ENCODE measurements around the gene EXOC2. TPM values are rescaled to one million over a fixed set of nuclear protein-coding genes. Genes with fewer than 3 reads are reported as not detected.

Gene EXOC2
- total and polyA plus RNA-seq, 10 donors = 7.0 to 32.8 (median 25.3) TPM

DNA sequence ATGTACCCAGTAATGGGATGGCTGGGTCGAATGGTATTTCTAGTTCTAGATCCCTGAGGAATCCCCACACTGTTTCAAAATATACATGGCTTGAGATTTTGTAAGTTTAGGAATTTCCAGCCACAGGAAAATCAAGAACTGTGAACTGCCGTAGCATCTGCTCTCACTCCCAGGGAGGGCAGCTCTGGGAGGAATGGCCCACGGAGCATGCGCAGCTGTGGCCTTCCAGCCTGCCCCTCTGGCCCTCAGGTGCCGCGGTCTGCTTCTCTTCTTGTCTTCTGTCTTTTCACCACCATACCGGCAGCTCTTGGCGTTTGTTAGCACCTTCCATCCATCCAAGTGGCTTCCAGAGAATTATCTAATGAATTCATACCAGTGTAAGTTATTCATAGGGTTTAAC, 19.9 kb upstream of the EXOC2 start:
- TF ChIP-seq POLR2A (IDR thresholded peaks at IDR 0.05) = no peak
- no peak for TF ChIP-seq POLR2AphosphoS5 (IDR thresholded peaks at IDR 0.05)
- TF ChIP-seq CTCF (IDR thresholded peaks at IDR 0.05 in 8 of 11, conservative IDR thresholded peaks at IDR 0.05 in 3 of 11) = no peak
- no peak overlapping the region for H3K4me3 ChIP-seq
- H3K27ac ChIP-seq = no peak overlapping the region
- no peak for DNase-seq
- 92 to 98% (median 96%) methylated on average over 8 of the region's 8 CpGs for WGBS, 5 donors
- H3K36me3 ChIP-seq = no peaks in the 10 kb centered on the region
- intact Hi-C loops (cut with DNase I; ENCODE audit: low total_unique reads) = no loop called here
- no peaks in the 10 kb centered on the region for H3K9me3 ChIP-seq
- peaks cover 7 to 26% (median 17%) of the 10 kb centered on the region in 6 donors for H3K4me1 ChIP-seq
- no peaks in the 10 kb centered on the region for H3K27me3 ChIP-seq (replicated peaks in 1 of 7)

GRCh38 chr6:711925-712324, 19.0 kb upstream of the EXOC2 start:
- Histone ChIP-seq H3K27me3 (replicated peaks in 1 of 7) (no peaks in the 10 kb centered on the region), H3K27ac (peak overlapping the region; percentile 84 to 97 (median 94)), H3K4me1 (peaks cover 7 to 26% (median 17%) of the 10 kb centered on the region in 6 donors), H3K36me3 (no peaks in the 10 kb centered on the region), H3K9me3 (no peaks in the 10 kb centered on the region), H3K4me3 (peak overlapping the region in 4 of 8 donors; percentile 63 to 78 (median 73))
- intact Hi-C loops (cut with DNase I; ENCODE audit: low total_unique reads) = no loop called here
- DNase-seq = no peak
- TF ChIP-seq CTCF (IDR thresholded peaks at IDR 0.05 in 8 of 11, conservative IDR thresholded peaks at IDR 0.05 in 3 of 11) (no peak), POLR2A (IDR thresholded peaks at IDR 0.05) (no peak), POLR2AphosphoS5 (IDR thresholded peaks at IDR 0.05) (no peak)

GRCh38 chr6:710601-711571, 17.9 kb upstream of the EXOC2 start:
- no peaks in the 10 kb centered on the region for H3K36me3 ChIP-seq
- DNase-seq = peak; percentile 91
- H3K27me3 ChIP-seq (replicated peaks in 1 of 7) = no peaks in the 10 kb centered on the region
- intact Hi-C loops (cut with DNase I; ENCODE audit: low total_unique reads) = no loop called here
- WGBS, 5 donors = 0 to 1% (median 0%) methylated on average over 44 to 55 of the region's 55 CpGs
- peaks cover 7 to 26% (median 17%) of the 10 kb centered on the region in 6 donors for H3K4me1 ChIP-seq
- peak in 1 of 3 donors; percentile 50 for TF ChIP-seq POLR2A (IDR thresholded peaks at IDR 0.05)
- TF ChIP-seq POLR2AphosphoS5 (IDR thresholded peaks at IDR 0.05) = peak; percentile 85 to 89 (median 87)
- TF ChIP-seq CTCF (IDR thresholded peaks at IDR 0.05 in 8 of 11, conservative IDR thresholded peaks at IDR 0.05 in 3 of 11) = no peak
- no peaks in the 10 kb centered on the region for H3K9me3 ChIP-seq
- H3K4me3 ChIP-seq = peak overlapping the region; percentile 45 to 78 (median 72)
- H3K27ac ChIP-seq = peak overlapping the region; percentile 84 to 97 (median 94)

- no peaks in the 10 kb centered on the region for H3K27me3 ChIP-seq (replicated peaks in 1 of 7)
- intact Hi-C loops (cut with DNase I; ENCODE audit: low total_unique reads) = no loop called here
- H3K9me3 ChIP-seq = no peaks in the 10 kb centered on the region
- DNase-seq = no peak
- 83 to 91% (median 90%) methylated on average over 3 of the region's 3 CpGs for WGBS, 5 donors
- no peaks in the 10 kb centered on the region for H3K36me3 ChIP-seq
- TF ChIP-seq CTCF (IDR thresholded peaks at IDR 0.05 in 8 of 11, conservative IDR thresholded peaks at IDR 0.05 in 3 of 11) (no peak), POLR2AphosphoS5 (IDR thresholded peaks at IDR 0.05) (no peak), POLR2A (IDR thresholded peaks at IDR 0.05) (no peak)
- peak overlapping the region in 1 of 8 donors; percentile 63 for H3K4me3 ChIP-seq
- H3K4me1 ChIP-seq = peaks cover 7 to 26% (median 17%) of the 10 kb centered on the region in 6 donors
- H3K27ac ChIP-seq = no peak overlapping the region
These were observed 16.6 kb upstream of the EXOC2 start for GRCh38 chr6:709471-710056.

All from spleen (tissue), 11 donors.